ENCODE data around the gene EARS2.
"Not testable (repeated sequence)": the region's sequence is repeated elsewhere in the genome, so short reads cannot be mapped to it uniquely, and the experiment has no call there.

EARS2 gene

GRCh38 chr16:23504453-23505179, 52.5 kb downstream of the EARS2 start:
- DNase-seq: peak; percentile 48

GRCh38 chr16:23504076-23504452, 53.1 kb downstream of the EARS2 start:
- DNase-seq: no peak

- no peak for DNase-seq
These were observed 54.7 kb downstream of the EARS2 start for GRCh38 chr16:23502466-23502865.

- DNase-seq: no peak
These were observed 55.9 kb downstream of the EARS2 start for GRCh38 chr16:23501291-23501690.

- DNase-seq: no peak
These were observed 56.3 kb downstream of the EARS2 start for GRCh38 chr16:23500862-23501225.

- no peak for DNase-seq
These were observed 56.8 kb downstream of the EARS2 start for GRCh38 chr16:23500212-23500861.

GRCh38 chr16:23499801-23500200, 57.3 kb downstream of the EARS2 start:
- DNase-seq: no peak

GRCh38 chr16:23498863-23499262, 58.3 kb downstream of the EARS2 start:
- no peak for DNase-seq

- DNase-seq: no peak
These were observed 59.6 kb downstream of the EARS2 start for GRCh38 chr16:23497543-23497868.

- no peak for DNase-seq
These were observed 60.2 kb downstream of the EARS2 start for GRCh38 chr16:23496821-23497542.

GRCh38 chr16:23495671-23496070, 61.5 kb downstream of the EARS2 start:
- no peak for DNase-seq

GRCh38 chr16:23494188-23494587, 63.0 kb downstream of the EARS2 start:
- no peak for DNase-seq

- no peak for DNase-seq
These were observed 65.4 kb downstream of the EARS2 start for GRCh38 chr16:23491490-23492391.

- no peak for DNase-seq
These were observed 70.7 kb downstream of the EARS2 start for GRCh38 chr16:23486480-23486879.

- DNase-seq: no peak
These were observed 71.3 kb downstream of the EARS2 start for GRCh38 chr16:23485841-23486240.

- no peak for DNase-seq
These were observed 71.9 kb downstream of the EARS2 start for GRCh38 chr16:23485257-23485614.

GRCh38 chr16:23484510-23485256, 72.5 kb downstream of the EARS2 start:
- no peak for DNase-seq

- not testable (repeated sequence) for DNase-seq
These were observed 73.7 kb downstream of the EARS2 start for GRCh38 chr16:23483492-23483891.

- DNase-seq: peak; percentile 12
These were observed 74.4 kb downstream of the EARS2 start for GRCh38 chr16:23482778-23483177.

- no peak for DNase-seq
These were observed 76.9 kb downstream of the EARS2 start for GRCh38 chr16:23480257-23480656.

- no peak for DNase-seq
These were observed 78.0 kb downstream of the EARS2 start for GRCh38 chr16:23479138-23479537.

GRCh38 chr16:23478566-23478965, 78.6 kb downstream of the EARS2 start:
- DNase-seq: no peak

GRCh38 chr16:23476289-23476688, 80.9 kb downstream of the EARS2 start:
- DNase-seq: no peak
